ENCODE measurements around the gene RHOT2.

- TF ChIP-seq CTCF (IDR thresholded peaks at IDR 0.05) (no peak), POLR2A (IDR thresholded peaks at IDR 0.05) (no peak)
These were observed 37.6 kb upstream of the RHOT2 start for GRCh38 chr16:630249-630814.

Data from adrenal gland (tissue), 5 donors.